Activated CD8-positive, alpha-beta memory T cell treated with anti-CD3 and anti-CD28 coated beads for 36 hours (primary cell): ENCODE results near the gene UGT1A8. TPM values are rescaled to one million over a fixed set of nuclear protein-coding genes. Genes with fewer than 3 reads are reported as not detected.

Source experiments
- CTCF ChIA-PET: fragments of 350-600 bp; sonication (Branson Sonifier 250); formaldehyde crosslinking; loops from one replicate; lab custom pipeline; 2021; ENCODE audit warnings: antibody characterized with exemption; lab: Charles Lee
- POLR2A ChIA-PET: fragments of 350-600 bp; sonication (Branson Sonifier 250); formaldehyde crosslinking; loops from one replicate; lab custom pipeline; 2021; ENCODE audit warnings: antibody characterized with exemption; lab: Charles Lee
- total RNA-seq, 2 experiments: library from RNA; stranded (reverse); gene quantifications; one replicate each; pipeline ENCODE4 v1.2.3, GENCODE V29; 2021

UGT1A8 gene
- total RNA-seq, 2 experiments from 2014 or later, result not detected

GRCh38 chr2:233791151-233791882 lies 173.9 kb downstream of the UGT1A8 start:
- POLR2A ChIA-PET, result no interaction called here
- CTCF ChIA-PET, result no interaction called here

- ChIA-PET CTCF (no interaction called here), POLR2A (no interaction called here)
Measured at GRCh38 chr2:233791883-233792329, 174.5 kb downstream of the UGT1A8 start.

DNA sequence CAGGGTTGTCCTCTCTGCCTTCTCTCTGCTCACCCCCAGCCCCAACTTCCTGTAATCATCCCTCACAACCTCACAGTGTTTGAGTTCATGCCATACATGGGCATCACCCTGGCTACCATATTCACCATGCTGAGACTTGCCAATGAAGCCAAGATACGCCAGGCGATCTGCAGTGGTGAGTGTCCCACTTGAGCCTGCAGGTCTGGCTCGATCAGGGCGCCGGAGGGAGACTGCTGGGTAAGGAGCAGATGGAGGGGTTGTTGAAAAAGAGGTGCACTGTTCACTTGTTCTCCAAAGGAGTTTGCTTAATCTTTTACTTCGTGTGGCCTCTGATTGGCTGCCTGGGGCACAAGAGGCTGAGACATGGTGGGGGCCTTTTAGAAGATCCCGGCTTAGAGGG lies 175.3 kb downstream of the UGT1A8 start:
- CTCF ChIA-PET, result no interaction called here
- POLR2A ChIA-PET, result no interaction called here

- ChIA-PET POLR2A (no interaction called here), CTCF (no interaction called here)
Measured at GRCh38 chr2:233793465-233794127, 176.2 kb downstream of the UGT1A8 start.

DNA sequence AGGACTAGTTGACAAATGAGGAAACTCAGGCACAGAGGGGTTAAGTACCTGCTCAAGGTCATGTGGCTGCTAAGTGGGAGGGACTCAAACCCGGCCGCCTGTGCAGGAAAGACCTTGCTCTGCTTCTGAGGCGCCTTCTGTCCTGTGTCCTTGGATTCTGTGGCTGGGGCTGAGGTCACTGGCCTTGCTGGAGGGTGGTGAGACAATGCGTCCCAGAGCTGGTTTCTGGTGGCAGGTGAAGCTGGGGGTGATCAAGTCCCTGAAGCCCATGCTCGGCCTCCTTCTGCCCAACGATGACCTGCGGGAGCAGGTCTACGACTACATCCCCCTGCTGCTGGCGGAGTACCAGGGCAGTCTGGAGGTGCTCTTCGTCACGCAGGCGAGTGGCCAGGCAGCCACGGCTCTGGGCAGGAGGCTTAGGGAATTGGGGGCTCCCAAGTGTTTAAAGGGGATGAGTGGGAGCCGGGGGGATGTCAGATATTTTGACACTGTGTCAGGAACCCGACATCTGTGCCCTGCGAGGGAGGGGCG lies 176.8 kb downstream of the UGT1A8 start:
- ChIA-PET CTCF (no interaction called here), POLR2A (no interaction called here)

- CTCF ChIA-PET, result no interaction called here
- POLR2A ChIA-PET, result no interaction called here
Measured at GRCh38 chr2:233795735-233796171, 178.3 kb downstream of the UGT1A8 start.

GRCh38 chr2:233796254-233796653 lies 178.8 kb downstream of the UGT1A8 start:
- ChIA-PET POLR2A (no interaction called here), CTCF (no interaction called here)

GRCh38 chr2:233798335-233799086 lies 181.1 kb downstream of the UGT1A8 start:
- POLR2A ChIA-PET, result no interaction called here
- CTCF ChIA-PET, result no interaction called here

GRCh38 chr2:233799087-233799665 lies 181.7 kb downstream of the UGT1A8 start:
- POLR2A ChIA-PET, result no interaction called here
- CTCF ChIA-PET, result no interaction called here

DNA sequence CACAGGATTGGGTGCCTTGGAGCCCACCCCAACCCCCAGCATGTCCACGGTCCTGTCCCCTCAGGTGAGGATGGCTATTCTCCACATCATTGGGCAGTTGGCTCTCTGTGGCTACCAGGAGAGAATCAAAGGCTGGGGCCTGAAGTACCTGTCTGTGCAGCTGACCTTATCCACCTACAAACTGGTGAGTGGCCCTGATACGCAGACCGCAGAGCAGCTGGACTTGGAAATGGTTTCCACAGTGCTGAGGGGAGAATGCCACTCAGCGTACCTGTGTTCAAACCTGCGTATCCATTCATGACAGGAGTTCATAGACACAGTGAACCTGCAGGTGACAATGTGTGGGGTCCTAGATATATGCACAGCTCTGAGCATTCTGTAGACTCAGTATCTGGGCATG lies 182.3 kb downstream of the UGT1A8 start:
- ChIA-PET CTCF (no interaction called here), POLR2A (no interaction called here)

DNA sequence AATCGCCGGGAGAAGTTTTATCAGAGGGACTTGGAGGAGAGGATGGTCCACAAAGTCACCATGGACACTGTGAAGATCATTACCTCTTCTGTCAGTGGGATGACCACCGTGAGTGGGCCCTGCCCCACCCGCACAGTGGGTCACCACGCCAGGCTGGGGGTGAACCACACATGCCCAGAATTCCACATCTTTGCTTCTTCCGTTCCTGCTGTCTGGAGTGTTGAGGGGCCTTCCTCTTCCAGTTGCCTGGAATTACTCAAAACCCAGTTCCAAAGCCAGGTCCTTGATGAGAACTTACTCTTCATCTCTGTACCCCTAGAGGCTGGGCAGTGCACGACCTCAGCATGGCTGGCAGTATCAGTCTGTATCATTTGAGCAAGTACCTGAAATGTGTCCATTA lies 182.8 kb downstream of the UGT1A8 start:
- CTCF ChIA-PET, result no interaction called here

DNA sequence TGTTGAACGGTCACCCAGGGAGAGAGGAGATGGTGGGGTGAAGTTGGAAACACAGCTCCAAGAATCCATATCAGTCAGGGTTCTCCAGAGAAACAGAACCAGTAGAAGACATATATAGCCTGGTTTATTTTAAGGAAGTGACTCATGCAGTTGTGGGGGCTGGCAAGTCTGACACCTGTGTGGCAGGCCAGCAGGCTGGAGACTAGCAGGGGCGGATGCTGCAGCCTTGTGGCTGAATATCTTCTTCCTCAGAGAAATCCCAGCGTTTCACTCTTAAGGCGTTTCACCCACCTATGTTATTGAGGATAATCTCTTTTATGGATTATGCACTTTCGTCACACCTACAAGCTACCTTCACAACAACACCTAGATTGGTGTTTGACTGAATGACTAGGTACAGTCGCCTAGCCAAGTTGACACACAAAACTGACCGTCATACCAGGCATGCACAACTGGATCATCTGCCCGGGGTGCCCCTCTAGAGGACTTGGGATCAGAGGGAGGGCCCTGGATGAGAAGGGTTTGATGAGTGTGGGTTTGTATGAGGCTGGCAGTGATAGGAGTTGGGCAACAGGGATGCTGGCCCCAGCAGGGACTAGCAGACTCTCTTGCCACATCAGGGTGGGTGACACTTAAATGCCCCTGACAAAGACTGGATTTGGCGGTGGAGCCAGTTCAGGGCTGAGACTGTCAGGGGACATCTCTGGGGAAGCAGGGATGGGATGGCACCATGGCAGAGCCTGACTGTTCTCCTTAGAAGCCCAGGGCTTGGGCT lies 184.1 kb downstream of the UGT1A8 start:
- ChIA-PET CTCF (no interaction called here), POLR2A (interaction anchor here (0.7 kb wide), 1 partner anchor 95 kb away, joined by 3 read pairs; no protein-coding TSS in a partner anchor)

More for the DNA sequence above, 182.8 kb downstream of the UGT1A8 start:
- POLR2A ChIA-PET, result no interaction called here

DNA sequence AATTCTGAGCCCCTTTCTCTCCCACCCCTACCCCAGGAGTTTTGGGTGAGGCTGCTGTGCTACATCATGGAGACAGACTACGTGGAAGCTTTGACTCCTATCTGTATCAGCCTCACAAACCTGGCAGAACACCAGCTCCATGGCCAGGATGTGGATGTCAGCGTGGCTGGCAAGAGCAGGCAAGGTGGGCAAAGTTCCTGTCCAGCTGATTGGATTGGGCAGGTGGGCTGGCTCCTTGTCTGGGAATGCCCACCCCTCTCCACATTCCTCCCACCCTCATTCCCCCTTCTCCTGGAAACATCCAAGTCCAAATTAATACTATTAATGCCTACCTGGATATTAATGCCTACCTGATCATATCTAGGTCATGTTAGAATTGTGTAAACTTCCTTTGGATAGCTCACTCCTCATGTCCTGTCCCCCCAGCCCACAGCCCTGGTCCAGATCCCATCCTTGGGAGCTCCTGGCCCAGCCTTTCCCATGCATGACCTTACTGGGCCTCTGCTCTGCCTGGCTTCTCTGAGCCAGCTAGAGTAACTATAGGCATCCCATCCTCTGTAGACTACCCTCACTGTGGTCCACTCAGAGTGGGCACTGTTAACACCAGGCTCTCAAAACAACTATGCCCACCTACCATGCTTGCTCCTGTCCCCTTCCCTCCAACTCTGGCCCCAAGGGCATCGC lies 184.8 kb downstream of the UGT1A8 start:
- ChIA-PET POLR2A (interaction anchor here (0.7 kb wide), 1 partner anchor 95 kb away, joined by 3 read pairs; no protein-coding TSS in a partner anchor), CTCF (no interaction called here)

- POLR2A ChIA-PET, result no interaction called here
- CTCF ChIA-PET, result no interaction called here
Measured at GRCh38 chr2:233803292-233803911, 186.0 kb downstream of the UGT1A8 start.

GRCh38 chr2:233803994-233804393 lies 186.6 kb downstream of the UGT1A8 start:
- ChIA-PET POLR2A (no interaction called here), CTCF (no interaction called here)

GRCh38 chr2:233807215-233807865 lies 189.9 kb downstream of the UGT1A8 start:
- ChIA-PET CTCF (no interaction called here), POLR2A (no interaction called here)
